ENCODE measurements around the gene TMIE.

DNA sequence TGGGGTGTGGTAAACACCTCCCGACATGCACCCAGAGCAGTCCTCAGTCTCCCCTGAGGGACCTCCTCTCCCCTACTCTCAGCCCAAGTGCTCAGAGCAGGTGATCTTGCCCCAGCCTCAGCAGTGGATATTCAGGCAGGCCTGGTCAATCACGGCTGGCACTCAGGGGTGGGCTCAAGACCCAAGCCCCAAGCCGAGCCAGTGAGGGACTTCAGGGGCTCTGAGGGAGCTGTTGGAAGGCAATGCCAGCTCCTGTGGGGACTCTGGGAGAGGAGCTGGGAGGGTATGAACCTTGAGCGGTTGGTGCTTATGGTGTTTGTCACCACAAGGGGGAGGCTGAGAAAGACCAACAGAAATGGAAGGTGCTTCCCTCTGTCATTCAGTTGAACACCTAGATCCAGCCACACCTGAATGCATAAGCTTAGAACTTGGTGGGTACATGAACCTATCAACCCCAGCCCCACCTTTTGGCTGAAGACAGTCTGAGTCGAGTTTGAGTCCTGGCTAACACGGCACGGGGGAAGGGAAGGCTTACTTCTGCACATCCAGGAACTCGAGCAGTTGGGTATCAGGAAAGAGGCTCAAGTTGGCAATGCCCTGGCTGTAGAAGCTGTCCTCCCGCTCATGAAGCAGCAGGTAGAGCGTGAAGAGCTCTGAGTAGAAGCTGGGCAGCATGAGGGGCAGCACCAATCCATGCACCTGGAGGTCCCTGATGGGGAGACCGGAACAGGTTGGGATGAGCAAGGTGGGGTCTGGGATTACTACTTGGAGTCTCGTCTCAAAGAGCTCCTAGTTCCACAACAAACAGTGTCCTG is 27.0 kb upstream of the TMIE start:
- no peak for TF ChIP-seq POLR2AphosphoS5 (IDR thresholded peaks at IDR 0.05)
- no peak for TF ChIP-seq POLR2A (IDR thresholded peaks at IDR 0.05)
- peak in 2 of 5 experiments; percentile 10 to 13 for TF ChIP-seq CTCF (IDR thresholded peaks at IDR 0.05)
- TF ChIP-seq EP300 (IDR thresholded peaks at IDR 0.05; ENCODE audit: low read depth) = no peak
